Glutamatergic neuron (in vitro differentiated cells): Measurements from ENCODE around the gene SGCD. TPM values are rescaled to one million over a fixed set of nuclear protein-coding genes. Genes with fewer than 3 reads are reported as not detected.

Experiments used
- DNase-seq: peaks from one replicate; pipeline ENCODE4 v3.0.0; 2022
- H3K27ac Mint-ChIP-seq: one replicate; pipeline ENCODE4 v1.8.0; 2020; ENCODE audit warnings: mild to moderate bottlenecking, mixed read lengths, inconsistent platforms; ENCODE audit not compliant: unreplicated experiment
- H3K27me3 Mint-ChIP-seq: one replicate; pipeline ENCODE4 v1.8.0; 2020; ENCODE audit warnings: mild to moderate bottlenecking, moderate library complexity, mixed read lengths, inconsistent platforms; ENCODE audit not compliant: unreplicated experiment
- H3K36me3 Mint-ChIP-seq: one replicate; pipeline ENCODE4 v1.8.0; 2020; ENCODE audit warnings: mild to moderate bottlenecking, mixed read lengths, inconsistent platforms; ENCODE audit not compliant: unreplicated experiment
- H3K4me1 Mint-ChIP-seq: one replicate; pipeline ENCODE4 v1.8.0; 2020; ENCODE audit warnings: mild to moderate bottlenecking, low read depth, mixed read lengths, inconsistent platforms; ENCODE audit not compliant: unreplicated experiment
- H3K4me3 Mint-ChIP-seq: one replicate; pipeline ENCODE4 v1.8.0; 2020; ENCODE audit warnings: mild to moderate bottlenecking, mixed read lengths, inconsistent platforms; ENCODE audit not compliant: unreplicated experiment
- H3K9me3 Mint-ChIP-seq: one replicate; pipeline ENCODE4 v1.8.0; 2020; ENCODE audit warnings: mild to moderate bottlenecking, moderate library complexity, mixed read lengths, inconsistent platforms; ENCODE audit not compliant: unreplicated experiment
- CTCF ChIP-seq: fragments of 200-600 bp; sonication (generic); IDR thresholded peaks from one replicate; pipeline ENCODE4 v1.5.0; 2021; ENCODE audit not compliant: partially characterized antibody, unreplicated experiment
- total RNA-seq: library from RNA; stranded (reverse); fragmentation: NEBNext Ultra II Directional; extraction: Animal tissue kit (Norgen Biotek cat#: 25700); gene quantifications from one replicate; pipeline ENCODE4 v1.2.1, GENCODE V29; 2021; ENCODE audit not compliant: unreplicated experiment

SGCD gene
- total RNA-seq, 1 donor from 2014 or later = 0.20 TPM

DNA sequence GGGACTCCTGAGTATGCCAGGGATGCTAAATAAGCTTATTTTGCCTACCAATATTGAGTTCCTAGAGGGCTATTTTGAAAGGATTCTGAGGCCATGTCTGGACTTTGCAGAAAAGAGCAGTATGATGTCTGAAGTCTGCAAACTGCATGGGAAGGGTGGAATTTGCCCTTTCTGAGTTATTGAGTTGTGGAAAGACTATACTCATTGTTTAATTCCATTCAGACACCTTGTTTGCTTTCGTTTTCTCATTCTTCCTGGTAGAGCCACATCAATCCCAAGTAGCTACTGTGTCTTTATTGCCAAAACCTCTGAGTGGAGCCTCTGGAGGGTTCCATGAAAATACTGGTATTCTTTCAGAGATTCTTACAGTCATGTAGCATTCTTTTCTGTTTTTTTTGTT lies 472.2 kb downstream of the SGCD start:
- Mint-ChIP-seq H3K4me3 (no peak overlapping the region), H3K27me3 (peaks cover 2% of the 10 kb centered on the region), H3K27ac (no peak overlapping the region), H3K36me3 (no peaks in the 10 kb centered on the region), H3K4me1 (no peaks in the 10 kb centered on the region), H3K9me3 (no peaks in the 10 kb centered on the region)
- no peak for DNase-seq
- no peak for TF ChIP-seq CTCF

DNA sequence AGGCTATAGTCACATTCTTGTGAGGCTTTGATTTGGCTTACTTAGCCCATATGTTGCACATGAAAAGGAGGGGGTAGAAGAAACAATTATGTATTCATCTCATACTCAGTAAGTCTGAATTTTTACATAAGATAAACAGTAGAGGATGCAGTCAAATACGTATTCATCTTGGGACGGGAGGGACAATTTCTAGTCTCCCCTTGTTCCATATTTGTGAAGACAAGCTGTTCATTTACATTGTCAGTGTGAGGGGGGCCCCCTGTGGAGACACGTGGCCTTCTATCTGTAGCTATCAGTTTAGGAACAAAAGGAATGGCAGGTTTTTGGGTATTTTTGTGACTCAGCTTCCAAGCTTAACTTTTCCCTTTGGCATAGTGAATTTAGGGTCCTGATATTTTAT lies 474.0 kb downstream of the SGCD start:
- H3K36me3 Mint-ChIP-seq = no peaks in the 10 kb centered on the region
- no peaks in the 10 kb centered on the region for H3K9me3 Mint-ChIP-seq
- H3K27ac Mint-ChIP-seq = no peak overlapping the region
- no peak overlapping the region for H3K4me3 Mint-ChIP-seq
- no peaks in the 10 kb centered on the region for H3K4me1 Mint-ChIP-seq
- peaks cover 2% of the 10 kb centered on the region for H3K27me3 Mint-ChIP-seq
- no peak for DNase-seq
- no peak for TF ChIP-seq CTCF

- H3K27ac Mint-ChIP-seq = no peak overlapping the region
- H3K4me3 Mint-ChIP-seq = no peak overlapping the region
- TF ChIP-seq CTCF = no peak
- peaks cover 2% of the 10 kb centered on the region for H3K9me3 Mint-ChIP-seq
- H3K36me3 Mint-ChIP-seq = no peaks in the 10 kb centered on the region
- H3K4me1 Mint-ChIP-seq = no peaks in the 10 kb centered on the region
- DNase-seq = no peak
- no peaks in the 10 kb centered on the region for H3K27me3 Mint-ChIP-seq
Measured at GRCh38 chr5:156802501-156802900, 475.5 kb downstream of the SGCD start.

- Mint-ChIP-seq H3K4me1 (no peaks in the 10 kb centered on the region), H3K27ac (no peak overlapping the region), H3K4me3 (no peak overlapping the region), H3K36me3 (no peaks in the 10 kb centered on the region), H3K9me3 (peaks cover 2% of the 10 kb centered on the region), H3K27me3 (no peaks in the 10 kb centered on the region)
- DNase-seq = no peak
- no peak for TF ChIP-seq CTCF
Measured at GRCh38 chr5:156803404-156803803, 476.4 kb downstream of the SGCD start.

- H3K4me1 Mint-ChIP-seq = no peaks in the 10 kb centered on the region
- no peak overlapping the region for H3K27ac Mint-ChIP-seq
- H3K9me3 Mint-ChIP-seq = no peaks in the 10 kb centered on the region
- no peak overlapping the region for H3K4me3 Mint-ChIP-seq
- H3K27me3 Mint-ChIP-seq = no peaks in the 10 kb centered on the region
- peaks cover 6% of the 10 kb centered on the region for H3K36me3 Mint-ChIP-seq
- DNase-seq = no peak
- no peak for TF ChIP-seq CTCF
Measured at GRCh38 chr5:156812959-156813358, 486.0 kb downstream of the SGCD start.
